HUES48 (cell line): ENCODE data around the gene TAF4.
A peak's percentile ranks its signal among the peaks of the same experiment; 100 is the strongest.

Experiments
- H3K27ac ChIP-seq: one replicate; pipeline ENCODE4 v1.7.0; 2013; ENCODE audit warnings: low read depth, low read length, inconsistent platforms
- H3K27me3 ChIP-seq: 2 replicates; pipeline ENCODE4 v1.6.1; 2013; ENCODE audit warnings: mild to moderate bottlenecking, low read length; ENCODE audit not compliant: control insufficient read depth, insufficient read depth
- H3K36me3 ChIP-seq: 2 replicates; pipeline ENCODE4 v1.6.1; 2013; ENCODE audit warnings: low read length; ENCODE audit not compliant: control insufficient read depth, insufficient read depth
- H3K4me1 ChIP-seq: 2 replicates; pipeline ENCODE4 v1.6.1; 2013; ENCODE audit warnings: mild to moderate bottlenecking, low read length; ENCODE audit not compliant: control insufficient read depth, insufficient read depth
- H3K4me3 ChIP-seq: 2 replicates; pipeline ENCODE4 v1.5.1; 2013; ENCODE audit warnings: mild to moderate bottlenecking, low read depth, low read length
- H3K9ac ChIP-seq: 2 replicates; pipeline ENCODE4 v1.6.1; 2013; ENCODE audit warnings: mild to moderate bottlenecking, low read depth, low read length, moderate library complexity
- H3K9me3 ChIP-seq: 2 replicates; pipeline ENCODE4 v1.6.1; 2013; ENCODE audit warnings: low read length; ENCODE audit not compliant: control insufficient read depth, insufficient read depth

The TAF4 gene

GRCh38 chr20:61966492-61967244 is 99.0 kb downstream of the TAF4 start:
- H3K9me3 ChIP-seq, result no peaks in the 10 kb centered on the region
- H3K27ac ChIP-seq, result no peak overlapping the region
- H3K27me3 ChIP-seq, result no peaks in the 10 kb centered on the region
- no peak overlapping the region for H3K9ac ChIP-seq
- H3K4me1 ChIP-seq, result no peaks in the 10 kb centered on the region
- no peaks in the 10 kb centered on the region for H3K36me3 ChIP-seq
- no peak overlapping the region for H3K4me3 ChIP-seq

- Histone ChIP-seq H3K9ac (no peak overlapping the region), H3K9me3 (no peaks in the 10 kb centered on the region), H3K27ac (no peak overlapping the region), H3K4me3 (peak overlapping the region; percentile 16; the same call in 1 of the 2 replicates), H3K27me3 (no peaks in the 10 kb centered on the region), H3K36me3 (no peaks in the 10 kb centered on the region), H3K4me1 (no peaks in the 10 kb centered on the region)
Observed at GRCh38 chr20:61965606-61966491, 99.8 kb downstream of the TAF4 start.

- Histone ChIP-seq H3K27ac (no peak overlapping the region), H3K36me3 (no peaks in the 10 kb centered on the region), H3K27me3 (no peaks in the 10 kb centered on the region), H3K4me1 (no peaks in the 10 kb centered on the region), H3K4me3 (no peak overlapping the region), H3K9me3 (no peaks in the 10 kb centered on the region), H3K9ac (no peak overlapping the region)
Observed at GRCh38 chr20:61964675-61965605, 100.7 kb downstream of the TAF4 start.

GRCh38 chr20:61963885-61964674 is 101.6 kb downstream of the TAF4 start:
- Histone ChIP-seq H3K4me3 (no peak overlapping the region), H3K27me3 (no peaks in the 10 kb centered on the region), H3K9ac (no peak overlapping the region), H3K4me1 (peaks cover 1% of the 10 kb centered on the region; the same call in 1 of the 2 replicates), H3K27ac (no peak overlapping the region), H3K36me3 (no peaks in the 10 kb centered on the region), H3K9me3 (no peaks in the 10 kb centered on the region)

GRCh38 chr20:61963149-61963548 is 102.5 kb downstream of the TAF4 start:
- Histone ChIP-seq H3K4me1 (peaks cover 3% of the 10 kb centered on the region; the same call in 1 of the 2 replicates), H3K9ac (no peak overlapping the region), H3K4me3 (no peak overlapping the region), H3K27me3 (no peaks in the 10 kb centered on the region), H3K27ac (no peak overlapping the region), H3K36me3 (no peaks in the 10 kb centered on the region), H3K9me3 (no peaks in the 10 kb centered on the region)

GRCh38 chr20:61960836-61961235 is 104.8 kb downstream of the TAF4 start:
- H3K4me1 ChIP-seq, result peaks cover 3% of the 10 kb centered on the region; the same call in 1 of the 2 replicates
- H3K27ac ChIP-seq, result no peak overlapping the region
- no peak overlapping the region for H3K9ac ChIP-seq
- no peaks in the 10 kb centered on the region for H3K36me3 ChIP-seq
- no peaks in the 10 kb centered on the region for H3K27me3 ChIP-seq
- H3K9me3 ChIP-seq, result no peaks in the 10 kb centered on the region
- H3K4me3 ChIP-seq, result no peak overlapping the region

- H3K27me3 ChIP-seq, result no peaks in the 10 kb centered on the region
- no peak overlapping the region; the same call in 1 of the 2 replicates for H3K9ac ChIP-seq
Observed at GRCh38 chr20:61958773-61959700, 106.6 kb downstream of the TAF4 start.

GRCh38 chr20:61957961-61958715 is 107.5 kb downstream of the TAF4 start:
- Histone ChIP-seq H3K27ac (no peak overlapping the region), H3K4me1 (peaks cover 3% of the 10 kb centered on the region; the same call in 1 of the 2 replicates), H3K36me3 (no peaks in the 10 kb centered on the region), H3K27me3 (no peaks in the 10 kb centered on the region), H3K4me3 (no peak overlapping the region), H3K9ac (no peak overlapping the region), H3K9me3 (no peaks in the 10 kb centered on the region)

More at GRCh38 chr20:61958773-61959700, 106.6 kb downstream of the TAF4 start:
- Histone ChIP-seq H3K4me1 (peaks cover 3% of the 10 kb centered on the region; the same call in 1 of the 2 replicates), H3K9me3 (no peaks in the 10 kb centered on the region), H3K27ac (no peak overlapping the region), H3K4me3 (no peak overlapping the region), H3K36me3 (no peaks in the 10 kb centered on the region)
